Ovary (tissue), 9 donors: ENCODE measurements around the gene SLIT2. TPM values are rescaled to one million over a fixed set of nuclear protein-coding genes. Genes with fewer than 3 reads are reported as not detected.

Source experiments
- DNase-seq, 5 donors: peaks; one replicate each; pipeline ENCODE4 v3.0.0-alpha.2; 2019 to 2020
- H3K27ac ChIP-seq, 2 donors: fragments of 200-600 bp; one replicate each; pipeline versions ENCODE4 v1.5.1 to v1.8.0; 2019 to 2022
- H3K27me3 ChIP-seq: fragments of 200-600 bp; one replicate; pipeline ENCODE4 v1.8.0; 2022
- H3K36me3 ChIP-seq: fragments of 200-600 bp; sonication (generic); one replicate; pipeline ENCODE4 v1.5.1; 2019
- H3K4me1 ChIP-seq: one replicate; pipeline ENCODE4 v1.8.1; 2013; ENCODE audit warnings: mild to moderate bottlenecking, moderate library complexity; ENCODE audit not compliant: insufficient read depth
- H3K4me3 ChIP-seq: fragments of 200-600 bp; sonication (generic); one replicate; pipeline ENCODE4 v1.5.1; 2017
- H3K9me3 ChIP-seq, 2 donors: fragments of 200-600 bp in 1 of 2; sonication (generic) in 1 of 2; one replicate each; pipeline versions ENCODE4 v1.5.1 to v1.8.1; 2013 to 2019; ENCODE audit warnings: mild to moderate bottlenecking in 1 of 2, moderate library complexity in 1 of 2
- EP300 ChIP-seq: sonication (generic); formaldehyde crosslinking; IDR thresholded peaks from one replicate; pipeline ENCODE4 v1.6.1; 2017; ENCODE audit warnings: antibody characterized with exemption
- POLR2A ChIP-seq: fragments of 450-650 bp; IDR thresholded peaks from one replicate; pipeline ENCODE4 v1.6.1; 2017; ENCODE audit warnings: antibody characterized with exemption, mild to moderate bottlenecking, moderate library complexity
- WGBS, 3 donors: extraction: QIAGEN DNeasy Blood & Tissue Kit in 1 of 3; methylation state at CpG; one replicate each; pipeline versions ENCODE4 v1.1.5 to v1.1.7; 2013 to 2017; 5-methylcytosine and 5-hydroxymethylcytosine counted together
- intact Hi-C, 4 donors: fragments of 100-400 bp; cut with DNase I; formaldehyde crosslinking; loops; one replicate each; pipeline versions ENCODE4 v1.11.0 to v1.15.1; 2022 to 2023
- polyA plus RNA-seq, 2 donors: library from polyadenylated mRNA; stranded (reverse); fragments of 200-250 nt in 1 of 2; fragments of 350-450 nt in 1 of 2; fragmentation: Illumina TruSeq in 1 of 2; extraction: RNeasy Lipid Tissue Mini Kit (QIAGEN cat#74804) in 1 of 2; gene quantifications; one replicate each; pipeline ENCODE4 v1.2.3, GENCODE V29; 2013 to 2014
- total RNA-seq, 7 donors: library from RNA; depleted of rRNA in 2 of 7; stranded (reverse); fragments of >200 nt in 2 of 7; fragmentation: NEBNext Ultra II Directional in 3 of 7; extraction: Animal tissue kit (Norgen Biotek cat#: 25700) in 3 of 7; gene quantifications; one replicate each; pipeline versions ENCODE4 v1.1.0 to v1.2.4, GENCODE V29; 2016 to 2023
- TF ChIP-seq, protein P1 (sequence below), 3 donors: fragments of 450-650 bp in 2 of 3; fragments of 200-600 bp in 1 of 3; IDR thresholded peaks; one replicate each; pipeline versions ENCODE4 v1.5.1 to v1.8.0; 2016 to 2022; ENCODE audit warnings: antibody characterized with exemption in 3 of 3, mild to moderate bottlenecking in 1 of 3
- donor health status: DM: no; HTN: no; CAD: no; lungs with moderate emphysema.
- donor health status: DM: no; HTN: no; CAD: no.
- donor health status: Bipolar disorder and iron deficiency.
- donor health status: DM: yes; HTN: yes; CAD: no.
- donor health status: DM: no; HTN: no; CAD: no.
- donor health status: DM: yes; HTN: yes; CAD: no.

The SLIT2 gene
- total and polyA plus RNA-seq, 9 donors, result 2.0 to 17.7 (median 10.1) TPM

DNA sequence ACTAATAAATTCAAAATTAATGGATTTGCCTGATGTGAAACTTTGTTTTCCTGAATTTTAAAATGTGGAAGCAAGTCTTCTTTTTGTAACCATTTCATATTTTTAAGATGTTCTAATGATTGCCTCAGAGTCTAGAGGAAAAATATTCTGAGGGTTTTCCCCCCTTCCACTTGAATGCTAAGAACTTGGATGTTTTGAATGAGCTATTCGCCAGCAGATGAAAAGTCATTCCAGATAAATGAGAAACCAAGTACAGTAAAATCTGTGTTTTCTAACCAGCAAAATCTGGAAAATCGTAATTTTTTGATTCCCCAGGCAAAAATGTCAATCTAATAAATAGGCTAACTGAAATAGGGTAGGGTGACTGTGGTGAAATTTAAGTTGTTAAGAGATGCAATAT, 45.6 kb downstream of the SLIT2 start:
- no peaks in the 10 kb centered on the region for H3K4me1 ChIP-seq
- WGBS, 3 donors, result 20 to 47% (median 36%) methylated on average over 2 of the region's 2 CpGs
- no peak overlapping the region for H3K4me3 ChIP-seq
- TF ChIP-seq, protein P1, sequence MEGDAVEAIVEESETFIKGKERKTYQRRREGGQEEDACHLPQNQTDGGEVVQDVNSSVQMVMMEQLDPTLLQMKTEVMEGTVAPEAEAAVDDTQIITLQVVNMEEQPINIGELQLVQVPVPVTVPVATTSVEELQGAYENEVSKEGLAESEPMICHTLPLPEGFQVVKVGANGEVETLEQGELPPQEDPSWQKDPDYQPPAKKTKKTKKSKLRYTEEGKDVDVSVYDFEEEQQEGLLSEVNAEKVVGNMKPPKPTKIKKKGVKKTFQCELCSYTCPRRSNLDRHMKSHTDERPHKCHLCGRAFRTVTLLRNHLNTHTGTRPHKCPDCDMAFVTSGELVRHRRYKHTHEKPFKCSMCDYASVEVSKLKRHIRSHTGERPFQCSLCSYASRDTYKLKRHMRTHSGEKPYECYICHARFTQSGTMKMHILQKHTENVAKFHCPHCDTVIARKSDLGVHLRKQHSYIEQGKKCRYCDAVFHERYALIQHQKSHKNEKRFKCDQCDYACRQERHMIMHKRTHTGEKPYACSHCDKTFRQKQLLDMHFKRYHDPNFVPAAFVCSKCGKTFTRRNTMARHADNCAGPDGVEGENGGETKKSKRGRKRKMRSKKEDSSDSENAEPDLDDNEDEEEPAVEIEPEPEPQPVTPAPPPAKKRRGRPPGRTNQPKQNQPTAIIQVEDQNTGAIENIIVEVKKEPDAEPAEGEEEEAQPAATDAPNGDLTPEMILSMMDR (IDR thresholded peaks at IDR 0.05), result no peak
- TF ChIP-seq POLR2A, result no peak
- no peak for TF ChIP-seq EP300
- H3K27ac ChIP-seq, result no peak overlapping the region
- DNase-seq, result no peak
- no peaks in the 10 kb centered on the region for H3K36me3 ChIP-seq
- intact Hi-C loops, result no loop called here
- H3K27me3 ChIP-seq, result no peaks in the 10 kb centered on the region
- no peaks in the 10 kb centered on the region for H3K9me3 ChIP-seq

DNA sequence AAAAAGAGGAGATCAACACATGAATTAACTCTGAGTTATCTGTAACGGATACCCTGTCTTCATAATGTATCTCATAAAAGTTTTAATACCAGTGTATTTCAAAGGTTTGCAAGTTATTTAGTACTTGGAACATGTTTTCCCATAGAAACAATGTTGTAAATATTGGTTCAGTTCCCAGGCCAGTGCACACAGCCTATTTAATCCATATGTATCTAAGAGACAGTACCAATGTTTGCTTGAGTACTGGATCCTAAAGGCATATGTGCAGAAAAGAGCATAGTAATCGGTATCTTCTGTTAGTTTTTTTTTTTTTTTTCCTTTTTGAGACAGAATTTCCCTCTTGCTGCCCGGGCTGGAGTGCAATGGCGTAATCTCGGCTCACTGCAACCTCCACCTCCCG, 46.1 kb downstream of the SLIT2 start:
- no peaks in the 10 kb centered on the region for H3K27me3 ChIP-seq
- H3K27ac ChIP-seq, result no peak overlapping the region
- H3K9me3 ChIP-seq, result no peaks in the 10 kb centered on the region
- 90 to 92% (median 92%) methylated on average over 6 of the region's 6 CpGs for WGBS, 3 donors
- DNase-seq, result no peak
- H3K4me1 ChIP-seq, result no peaks in the 10 kb centered on the region
- no peaks in the 10 kb centered on the region for H3K36me3 ChIP-seq
- H3K4me3 ChIP-seq, result no peak overlapping the region
- intact Hi-C loops, result no loop called here
- TF ChIP-seq POLR2A, result no peak
- TF ChIP-seq EP300, result no peak
- TF ChIP-seq, protein P1 (IDR thresholded peaks at IDR 0.05), result no peak

DNA sequence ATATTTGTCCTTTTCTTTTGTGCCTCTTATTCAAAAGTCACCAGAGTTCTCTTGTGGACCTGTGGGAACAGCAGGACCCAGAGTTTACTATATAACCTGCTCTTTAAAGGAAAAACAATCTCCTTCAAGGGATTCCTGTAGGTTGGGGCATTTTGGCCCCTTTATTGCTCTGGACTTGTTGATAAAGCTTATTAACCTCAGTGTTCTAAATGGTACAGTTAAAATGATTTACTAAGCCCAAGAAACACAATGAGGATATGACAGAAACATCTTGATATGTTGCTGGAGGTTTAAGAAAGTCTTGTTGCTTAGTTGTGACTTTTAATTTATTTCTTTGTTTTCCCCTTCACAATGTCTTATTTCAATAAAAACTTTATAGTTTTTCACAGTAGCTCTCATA, 46.8 kb downstream of the SLIT2 start:
- Histone ChIP-seq H3K27ac (no peak overlapping the region), H3K36me3 (no peaks in the 10 kb centered on the region), H3K9me3 (no peaks in the 10 kb centered on the region), H3K4me3 (no peak overlapping the region), H3K27me3 (no peaks in the 10 kb centered on the region), H3K4me1 (no peaks in the 10 kb centered on the region)
- DNase-seq, result no peak
- no peak for TF ChIP-seq EP300
- TF ChIP-seq, protein P1 (IDR thresholded peaks at IDR 0.05), result no peak
- intact Hi-C loops, result no loop called here

DNA sequence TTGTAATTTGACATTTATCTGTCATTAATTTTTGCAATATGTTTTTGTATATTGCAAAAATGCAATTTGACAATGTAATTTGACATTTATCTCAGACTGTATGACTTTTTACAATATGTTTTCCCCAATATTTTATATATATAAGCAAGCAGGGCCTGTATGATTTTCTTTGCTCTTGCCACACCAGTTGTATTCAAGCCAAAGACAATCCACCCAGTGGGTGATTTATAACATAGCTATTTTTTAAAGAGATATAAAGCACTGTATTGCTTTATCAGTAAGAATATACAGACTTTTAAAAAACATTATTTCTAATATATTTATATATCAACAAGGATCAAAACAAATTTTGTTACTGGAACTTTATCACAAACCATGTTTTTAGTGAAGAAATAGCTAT, 47.3 kb downstream of the SLIT2 start:
- intact Hi-C loops, result no loop called here
- no peak overlapping the region for H3K4me3 ChIP-seq
- H3K4me1 ChIP-seq, result no peaks in the 10 kb centered on the region
- TF ChIP-seq EP300 (no peak), POLR2A (no peak)
- TF ChIP-seq, protein P1 (IDR thresholded peaks at IDR 0.05), result no peak
- H3K27ac ChIP-seq, result no peak overlapping the region
- DNase-seq, result no peak
- no peaks in the 10 kb centered on the region for H3K9me3 ChIP-seq
- no peaks in the 10 kb centered on the region for H3K36me3 ChIP-seq
- H3K27me3 ChIP-seq, result no peaks in the 10 kb centered on the region

DNA sequence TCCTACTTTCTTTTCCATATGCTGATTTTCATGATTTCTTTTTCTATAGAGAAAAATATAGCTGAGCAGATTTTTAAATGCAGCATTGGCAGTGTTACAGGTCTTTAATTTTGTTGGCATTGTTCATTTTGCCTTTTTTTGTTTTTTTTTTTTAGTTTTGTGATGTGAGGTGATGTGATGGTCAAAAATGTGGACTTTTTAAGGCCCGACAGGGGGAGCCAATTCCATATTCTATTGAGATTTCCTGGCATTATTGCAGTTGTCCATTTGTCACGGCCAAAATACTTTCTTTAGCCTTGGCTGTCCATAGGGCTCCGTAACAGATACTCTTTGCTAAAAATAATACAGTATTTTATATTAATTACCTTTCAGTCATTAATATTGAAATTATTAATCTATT, 47.8 kb downstream of the SLIT2 start:
- H3K9me3 ChIP-seq, result no peaks in the 10 kb centered on the region
- no peaks in the 10 kb centered on the region for H3K36me3 ChIP-seq
- H3K4me3 ChIP-seq, result no peak overlapping the region
- TF ChIP-seq POLR2A, result no peak
- TF ChIP-seq, protein P1 (IDR thresholded peaks at IDR 0.05), result no peak
- no peak for TF ChIP-seq EP300
- no peak for DNase-seq
- H3K27ac ChIP-seq, result no peak overlapping the region
- WGBS, 3 donors, result 11 to 37% (median 23%) methylated on average over 3 of the region's 3 CpGs
- no peaks in the 10 kb centered on the region for H3K4me1 ChIP-seq
- no peaks in the 10 kb centered on the region for H3K27me3 ChIP-seq
- intact Hi-C loops, result no loop called here
